Fibroblast of villous mesenchyme (primary cell): ENCODE results near the gene FKBP14. TPM values are rescaled to one million over a fixed set of nuclear protein-coding genes. Genes with fewer than 3 reads are reported as not detected.
"Not testable (repeated sequence)": the region's sequence is repeated elsewhere in the genome, so short reads cannot be mapped to it uniquely, and the experiment has no call there.

Source experiments
- DNase-seq: peaks from one replicate; pipeline ENCODE4 v3.0.0-alpha.2; 2010; ENCODE audit warnings: low read depth
- H3K4me3 ChIP-seq: 2 replicates; pipeline ENCODE4 v1.5.1; 2011; ENCODE audit warnings: low read depth, mild to moderate bottlenecking, low read length
- total RNA-seq: library from RNA; depleted of rRNA; stranded (reverse); fragments of >200 nt; gene quantifications from 2 replicates; pipeline ENCODE4 v1.2.3, GENCODE V29; 2012
- TF ChIP-seq, protein P1 (sequence below): IDR thresholded peaks from 2 replicates; pipeline ENCODE4 v1.5.1; 2012; ENCODE audit warnings: low read depth, mild to moderate bottlenecking, low read length; ENCODE audit not compliant: insufficient read depth

The FKBP14 gene
- total RNA-seq, 1 donor, result 66.9 TPM

DNA sequence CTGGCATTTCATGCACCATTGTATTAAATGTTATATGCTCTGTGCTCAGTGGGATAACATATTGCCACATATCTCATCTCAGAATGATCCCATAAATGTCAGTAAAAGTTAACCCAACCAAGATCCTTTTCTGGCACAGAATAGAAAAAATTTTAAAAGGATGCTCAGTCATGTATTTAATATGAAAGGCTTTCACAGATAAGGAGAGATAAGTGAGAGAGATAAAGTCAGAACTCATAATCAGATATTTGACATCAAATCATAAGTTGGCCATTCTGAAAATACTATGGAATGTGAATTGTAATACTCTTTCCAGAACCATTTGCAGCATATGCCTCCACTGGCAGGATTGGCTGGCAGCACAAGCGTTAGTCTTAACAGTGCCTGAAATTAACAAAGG lies 40.2 kb upstream of the FKBP14 start:
- TF ChIP-seq, protein P1, sequence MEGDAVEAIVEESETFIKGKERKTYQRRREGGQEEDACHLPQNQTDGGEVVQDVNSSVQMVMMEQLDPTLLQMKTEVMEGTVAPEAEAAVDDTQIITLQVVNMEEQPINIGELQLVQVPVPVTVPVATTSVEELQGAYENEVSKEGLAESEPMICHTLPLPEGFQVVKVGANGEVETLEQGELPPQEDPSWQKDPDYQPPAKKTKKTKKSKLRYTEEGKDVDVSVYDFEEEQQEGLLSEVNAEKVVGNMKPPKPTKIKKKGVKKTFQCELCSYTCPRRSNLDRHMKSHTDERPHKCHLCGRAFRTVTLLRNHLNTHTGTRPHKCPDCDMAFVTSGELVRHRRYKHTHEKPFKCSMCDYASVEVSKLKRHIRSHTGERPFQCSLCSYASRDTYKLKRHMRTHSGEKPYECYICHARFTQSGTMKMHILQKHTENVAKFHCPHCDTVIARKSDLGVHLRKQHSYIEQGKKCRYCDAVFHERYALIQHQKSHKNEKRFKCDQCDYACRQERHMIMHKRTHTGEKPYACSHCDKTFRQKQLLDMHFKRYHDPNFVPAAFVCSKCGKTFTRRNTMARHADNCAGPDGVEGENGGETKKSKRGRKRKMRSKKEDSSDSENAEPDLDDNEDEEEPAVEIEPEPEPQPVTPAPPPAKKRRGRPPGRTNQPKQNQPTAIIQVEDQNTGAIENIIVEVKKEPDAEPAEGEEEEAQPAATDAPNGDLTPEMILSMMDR, result no peak
- H3K4me3 ChIP-seq, result no peak overlapping the region
- no peak for DNase-seq

DNA sequence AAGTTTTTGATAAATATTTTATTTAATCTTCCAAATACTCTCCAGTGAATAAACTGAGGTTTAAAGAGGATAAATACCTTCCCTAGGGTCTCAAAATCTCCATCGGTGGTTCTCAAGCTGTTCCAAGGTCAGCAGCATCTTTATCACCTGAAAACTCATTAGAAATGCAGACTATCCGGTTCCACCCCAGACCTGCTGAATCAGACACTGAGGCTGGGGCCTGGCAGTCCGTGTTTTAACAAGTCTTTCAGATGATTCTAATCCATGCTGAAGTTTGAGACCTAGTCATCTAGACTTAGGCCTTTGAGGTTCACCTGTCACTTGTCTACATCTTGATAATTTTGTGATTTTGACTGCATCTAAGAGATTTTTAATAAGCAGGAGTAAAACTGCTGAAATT lies 39.2 kb upstream of the FKBP14 start:
- TF ChIP-seq, protein P1, result no peak
- H3K4me3 ChIP-seq, result no peak overlapping the region
- no peak for DNase-seq

GRCh38 chr7:30062587-30062986 lies 36.1 kb upstream of the FKBP14 start:
- H3K4me3 ChIP-seq, result no peak overlapping the region
- TF ChIP-seq, protein P1, result peak; percentile 73
- DNase-seq, result peak; percentile 66

DNA sequence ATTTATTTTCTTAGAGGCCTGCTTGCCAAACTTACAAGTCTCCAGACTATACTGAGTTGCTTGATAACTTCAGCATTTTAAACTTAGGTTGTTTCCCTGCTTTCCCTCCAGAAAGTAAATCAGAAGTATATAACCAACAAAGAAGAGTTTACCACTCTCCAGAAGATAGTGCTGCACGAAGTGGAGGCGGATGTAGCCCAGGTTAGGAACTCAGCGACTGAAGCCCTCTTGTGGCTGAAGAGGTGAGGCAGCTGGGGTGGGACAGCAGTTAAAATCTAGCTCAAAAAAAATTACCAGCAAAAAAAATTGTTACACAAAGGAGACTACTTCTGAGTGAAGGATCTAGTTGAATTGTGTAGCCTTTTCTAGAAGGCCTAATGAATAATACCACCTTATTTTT lies 35.3 kb upstream of the FKBP14 start:
- TF ChIP-seq, protein P1, result peak; percentile 68
- peak; percentile 39 for DNase-seq
- not testable (repeated sequence) for H3K4me3 ChIP-seq

DNA sequence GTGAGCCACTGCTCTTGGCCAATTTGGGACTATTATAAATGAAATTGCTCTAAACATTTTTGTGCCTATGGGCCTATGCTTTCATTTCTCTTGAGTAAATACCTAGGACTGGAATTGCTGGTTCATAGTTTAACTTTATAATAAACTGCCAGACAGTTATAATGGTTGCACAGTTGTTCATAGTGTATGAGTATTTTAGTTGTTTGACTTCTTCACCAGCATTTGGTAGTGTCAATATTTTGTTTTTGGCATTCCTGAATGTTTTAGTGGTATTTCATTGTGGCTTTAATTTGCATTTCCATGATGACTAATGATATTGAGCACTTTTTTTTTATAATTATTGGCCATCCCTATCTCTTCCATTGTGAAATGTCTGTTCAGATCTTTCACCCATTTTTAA lies 31.2 kb upstream of the FKBP14 start:
- DNase-seq, result peak; percentile 64
- H3K4me3 ChIP-seq, result no peak overlapping the region
- TF ChIP-seq, protein P1, result no peak

DNA sequence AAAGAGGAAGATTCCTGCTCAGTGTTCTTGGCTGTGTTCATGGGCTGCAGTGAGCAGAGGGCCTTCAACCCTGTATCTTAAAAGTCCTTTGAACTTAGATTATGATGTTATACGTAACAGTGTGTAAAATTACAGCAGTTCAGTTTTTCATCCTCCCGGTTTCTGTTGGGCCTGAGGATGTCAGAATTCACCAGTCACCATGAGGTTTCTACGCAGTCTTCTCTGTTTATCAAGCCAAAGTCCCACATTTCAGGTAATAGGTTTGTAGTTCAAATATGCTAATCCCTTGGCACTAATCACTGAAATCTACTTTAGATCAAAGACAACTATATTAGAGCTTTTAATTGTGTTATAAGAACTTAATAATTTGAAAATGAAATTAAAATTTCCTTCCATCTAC lies 26.6 kb upstream of the FKBP14 start:
- no peak overlapping the region for H3K4me3 ChIP-seq
- no peak for DNase-seq
- TF ChIP-seq, protein P1, result no peak

- DNase-seq, result no peak
- H3K4me3 ChIP-seq, result no peak overlapping the region
- TF ChIP-seq, protein P1, result no peak
Measured at GRCh38 chr7:30049173-30049572, 22.7 kb upstream of the FKBP14 start.
